Measurements from ENCODE around the gene GFOD1.

Gene GFOD1

GRCh38 chr6:13412639-13413465 is 74.5 kb downstream of the GFOD1 start:
- no peak overlapping the region for H3K9ac ChIP-seq
- no peak overlapping the region for H3K4me3 ChIP-seq (IDR thresholded peaks at IDR 0.05; ENCODE audit: insufficient read depth, low read depth, low read length)
- no peak for TF ChIP-seq CTCF (conservative IDR thresholded peaks at IDR 0.05; ENCODE audit: low read depth, low read length)
- no peak overlapping the region for H3K27ac ChIP-seq
- no peaks in the 10 kb centered on the region for H3K79me2 ChIP-seq (ENCODE audit: insufficient read depth, low read depth)
- no peaks in the 10 kb centered on the region for H3K27me3 ChIP-seq (ENCODE audit: insufficient read depth, low read depth)
- no peak overlapping the region for H2AFZ ChIP-seq (ENCODE audit: low read depth)
- no peaks in the 10 kb centered on the region for H3K4me1 ChIP-seq (ENCODE audit: low read depth, poor library complexity, severe bottlenecking)
- no peaks in the 10 kb centered on the region for H4K20me1 ChIP-seq (ENCODE audit: insufficient read depth)
- no peaks in the 10 kb centered on the region for H3K36me3 ChIP-seq (ENCODE audit: insufficient read depth)
- no peak overlapping the region for H3K4me2 ChIP-seq

- H3K36me3 ChIP-seq (ENCODE audit: insufficient read depth) = no peaks in the 10 kb centered on the region
- no peaks in the 10 kb centered on the region for H3K4me1 ChIP-seq (ENCODE audit: low read depth, poor library complexity, severe bottlenecking)
- no peak overlapping the region for H2AFZ ChIP-seq (ENCODE audit: low read depth)
- no peak overlapping the region for H3K9ac ChIP-seq
- no peaks in the 10 kb centered on the region for H3K79me2 ChIP-seq (ENCODE audit: insufficient read depth, low read depth)
- TF ChIP-seq CTCF (conservative IDR thresholded peaks at IDR 0.05; ENCODE audit: low read depth, low read length) = no peak
- H3K4me2 ChIP-seq = no peak overlapping the region
- H4K20me1 ChIP-seq (ENCODE audit: insufficient read depth) = no peaks in the 10 kb centered on the region
- H3K27ac ChIP-seq = no peak overlapping the region
- no peak overlapping the region for H3K4me3 ChIP-seq (IDR thresholded peaks at IDR 0.05; ENCODE audit: insufficient read depth, low read depth, low read length)
- H3K27me3 ChIP-seq (ENCODE audit: insufficient read depth, low read depth) = no peaks in the 10 kb centered on the region
Observed at GRCh38 chr6:13412211-13412610, 75.2 kb downstream of the GFOD1 start.

- Histone ChIP-seq H3K27ac (no peak overlapping the region), H3K9ac (no peak overlapping the region), H3K4me3 (IDR thresholded peaks at IDR 0.05; ENCODE audit: insufficient read depth, low read depth, low read length) (no peak overlapping the region), H3K4me2 (no peak overlapping the region), H2AFZ (ENCODE audit: low read depth) (no peak overlapping the region), H3K27me3 (ENCODE audit: insufficient read depth, low read depth) (no peaks in the 10 kb centered on the region), H3K4me1 (ENCODE audit: low read depth, poor library complexity, severe bottlenecking) (no peaks in the 10 kb centered on the region), H4K20me1 (ENCODE audit: insufficient read depth) (no peaks in the 10 kb centered on the region), H3K79me2 (ENCODE audit: insufficient read depth, low read depth) (no peaks in the 10 kb centered on the region), H3K36me3 (ENCODE audit: insufficient read depth) (no peaks in the 10 kb centered on the region)
- no peak for TF ChIP-seq CTCF (conservative IDR thresholded peaks at IDR 0.05; ENCODE audit: low read depth, low read length)
Observed at GRCh38 chr6:13411484-13411883, 75.9 kb downstream of the GFOD1 start.

GRCh38 chr6:13409991-13410390 is 77.4 kb downstream of the GFOD1 start:
- Histone ChIP-seq H3K4me2 (no peak overlapping the region), H2AFZ (ENCODE audit: low read depth) (no peak overlapping the region), H4K20me1 (ENCODE audit: insufficient read depth) (no peaks in the 10 kb centered on the region), H3K4me1 (ENCODE audit: low read depth, poor library complexity, severe bottlenecking) (no peaks in the 10 kb centered on the region), H3K9ac (no peak overlapping the region), H3K27ac (no peak overlapping the region), H3K79me2 (ENCODE audit: insufficient read depth, low read depth) (no peaks in the 10 kb centered on the region), H3K36me3 (ENCODE audit: insufficient read depth) (no peaks in the 10 kb centered on the region), H3K27me3 (ENCODE audit: insufficient read depth, low read depth) (no peaks in the 10 kb centered on the region), H3K4me3 (IDR thresholded peaks at IDR 0.05; ENCODE audit: insufficient read depth, low read depth, low read length) (no peak overlapping the region)
- TF ChIP-seq CTCF (conservative IDR thresholded peaks at IDR 0.05; ENCODE audit: low read depth, low read length) = no peak
